H9 (cell line): ENCODE results near the gene SDHB. TPM values are rescaled to one million over a fixed set of nuclear protein-coding genes. Genes with fewer than 3 reads are reported as not detected.

ENCODE experiments used
- DNase-seq: peaks from one replicate; pipeline ENCODE4 v3.0.0-alpha.2; 2017
- H2AFZ ChIP-seq: one replicate; pipeline ENCODE4 v1.6.1; 2013; ENCODE audit warnings: mild to moderate bottlenecking, low read length, control low read depth, moderate library complexity
- H2AK5ac ChIP-seq: 2 replicates; pipeline ENCODE4 v1.6.1; 2013; ENCODE audit warnings: low read length, control low read depth, mixed read lengths; ENCODE audit not compliant: insufficient read length
- H2BK120ac ChIP-seq: one replicate; pipeline ENCODE4 v1.6.1; 2013; ENCODE audit warnings: low read depth, mild to moderate bottlenecking, low read length, control low read depth, inconsistent platforms; ENCODE audit not compliant: poor library complexity, severe bottlenecking
- H2BK12ac ChIP-seq: 2 replicates; pipeline ENCODE4 v1.6.1; 2013; ENCODE audit warnings: low read length, control low read depth, mixed read lengths, low read depth; ENCODE audit not compliant: insufficient read length
- H2BK15ac ChIP-seq: 2 replicates; pipeline ENCODE4 v1.6.1; 2013; ENCODE audit warnings: low read depth, low read length, control low read depth
- H2BK20ac ChIP-seq: one replicate; pipeline ENCODE4 v1.6.1; 2013; ENCODE audit warnings: low read depth, mild to moderate bottlenecking, low read length, control low read depth, inconsistent platforms; ENCODE audit not compliant: poor library complexity, severe bottlenecking
- H2BK5ac ChIP-seq: 2 replicates; pipeline ENCODE4 v1.6.1; 2013; ENCODE audit warnings: low read length, control low read depth, mixed read lengths; ENCODE audit not compliant: insufficient read length
- H3K14ac ChIP-seq: 2 replicates; pipeline ENCODE4 v1.6.1; 2013; ENCODE audit warnings: low read length, control low read depth; ENCODE audit not compliant: insufficient read depth
- H3K18ac ChIP-seq: 2 replicates; pipeline ENCODE4 v1.6.1; 2013; ENCODE audit warnings: low read depth, mild to moderate bottlenecking, mixed read lengths, low read length, control low read depth; ENCODE audit not compliant: insufficient read length
- H3K23ac ChIP-seq: 2 replicates; pipeline ENCODE4 v1.6.1; 2013; ENCODE audit warnings: low read length, control low read depth, mixed read lengths, low read depth; ENCODE audit not compliant: insufficient read length
- H3K23me2 ChIP-seq: 2 replicates; pipeline ENCODE4 v1.6.1; 2013; ENCODE audit warnings: low read depth, mild to moderate bottlenecking, mixed read lengths, low read length, control low read depth; ENCODE audit not compliant: insufficient read length, poor library complexity, severe bottlenecking
- H3K27ac ChIP-seq: 2 replicates; pipeline ENCODE4 v1.5.1; 2013; ENCODE audit warnings: low read length, control low read depth, mixed read lengths, low read depth; ENCODE audit not compliant: insufficient read length
- H3K27me3 ChIP-seq: 2 replicates; pipeline ENCODE4 v1.6.1; 2013; ENCODE audit warnings: low read length, control low read depth, inconsistent platforms; ENCODE audit not compliant: insufficient read depth
- H3K4ac ChIP-seq: 2 replicates; pipeline ENCODE4 v1.6.1; 2013; ENCODE audit warnings: low read depth, mild to moderate bottlenecking, control low read depth, inconsistent platforms, low read length, moderate library complexity
- H3K4me1 ChIP-seq: 2 replicates; pipeline ENCODE4 v1.6.1; 2013; ENCODE audit warnings: low read length, control low read depth, inconsistent platforms; ENCODE audit not compliant: insufficient read depth
- H3K4me2 ChIP-seq: 2 replicates; pipeline ENCODE4 v1.6.1; 2013; ENCODE audit warnings: low read length, control low read depth, mixed read lengths; ENCODE audit not compliant: insufficient read length, insufficient read depth
- H3K56ac ChIP-seq: 2 replicates; pipeline ENCODE4 v1.6.1; 2013; ENCODE audit warnings: low read depth, mild to moderate bottlenecking, mixed read lengths, low read length, control low read depth; ENCODE audit not compliant: insufficient read length
- H3K79me1 ChIP-seq: 2 replicates; pipeline ENCODE4 v1.6.1; 2013; ENCODE audit warnings: low read depth, mild to moderate bottlenecking, moderate library complexity, low read length, control low read depth, inconsistent platforms; ENCODE audit not compliant: insufficient read depth, poor library complexity, severe bottlenecking
- H3K79me2 ChIP-seq: 2 replicates; pipeline ENCODE4 v1.6.1; 2013; ENCODE audit warnings: low read length, control low read depth, inconsistent platforms; ENCODE audit not compliant: insufficient read depth
- H3K9ac ChIP-seq: 2 replicates; pipeline ENCODE4 v1.6.1; 2013; ENCODE audit warnings: low read length, control low read depth, mixed read lengths; ENCODE audit not compliant: insufficient read length; ENCODE audit errors: extremely low read depth
- H3K9me3 ChIP-seq: one replicate; pipeline ENCODE4 v1.6.1; 2013; ENCODE audit warnings: low read depth, low read length, inconsistent platforms; ENCODE audit not compliant: control insufficient read depth
- H3T11ph ChIP-seq: one replicate; pipeline ENCODE4 v1.6.1; 2013; ENCODE audit warnings: mild to moderate bottlenecking, low read length, control low read depth, inconsistent platforms
- H4K20me1 ChIP-seq: one replicate; pipeline ENCODE4 v1.6.1; 2013; ENCODE audit not compliant: control insufficient read depth, insufficient read length, insufficient read depth
- H4K5ac ChIP-seq: 2 replicates; pipeline ENCODE4 v1.6.1; 2013; ENCODE audit warnings: low read depth, mild to moderate bottlenecking, mixed read lengths, low read length, control low read depth; ENCODE audit not compliant: insufficient read length
- H4K8ac ChIP-seq: replicated peaks from 2 replicates; pipeline ENCODE4 v1.6.1; 2013; ENCODE audit warnings: low read length, control low read depth, mixed read lengths, low read depth; ENCODE audit not compliant: insufficient read length
- H4K91ac ChIP-seq: 2 replicates; pipeline ENCODE4 v1.6.1; 2013; ENCODE audit warnings: low read depth, mild to moderate bottlenecking, moderate library complexity, mixed read lengths, low read length, control low read depth; ENCODE audit not compliant: insufficient read length
- H3K27ac Mint-ChIP-seq, 3 experiments: 2 replicates in 2 of 3; 3 replicates in 1 of 3; pipeline ENCODE4 v1.8.0; 2020 to 2021; ENCODE audit warnings: mixed read lengths in 3 of 3, mild to moderate bottlenecking in 1 of 3, moderate library complexity in 1 of 3
- H3K27me3 Mint-ChIP-seq: 2 replicates; pipeline ENCODE4 v1.8.0; 2021; ENCODE audit warnings: low read depth, mild to moderate bottlenecking, moderate library complexity, mixed read lengths
- H3K36me3 Mint-ChIP-seq, 3 experiments: 2 replicates in 2 of 3; 3 replicates in 1 of 3; pipeline ENCODE4 v1.8.0; 2020 to 2021; ENCODE audit warnings: low read depth in 3 of 3, mixed read lengths in 3 of 3; ENCODE audit not compliant: insufficient read depth in 1 of 3
- H3K4me1 Mint-ChIP-seq, 2 experiments: 2 replicates each; pipeline ENCODE4 v1.8.0; 2020; ENCODE audit warnings: mixed read lengths in 2 of 2
- H3K4me3 Mint-ChIP-seq, 2 experiments: 2 replicates in 1 of 2; 3 replicates in 1 of 2; pipeline ENCODE4 v1.8.0; 2020 to 2021; ENCODE audit warnings: mild to moderate bottlenecking in 2 of 2, mixed read lengths in 2 of 2, moderate library complexity in 1 of 2
- H3K9me3 Mint-ChIP-seq, 2 experiments: 2 replicates in 1 of 2; 3 replicates in 1 of 2; pipeline ENCODE4 v1.8.0; 2020; ENCODE audit warnings: mild to moderate bottlenecking in 2 of 2, mixed read lengths in 2 of 2, moderate library complexity in 1 of 2
- WGBS: extraction: QIAGEN DNeasy Blood & Tissue Kit; methylation state at CpG from one replicate; pipeline ENCODE4 v1.1.7; 2013; ENCODE audit warnings: missing lambda C conversion rate, low lambda C conversion rate, mixed read lengths; ENCODE audit not compliant: insufficient read length; ENCODE audit errors: extremely low coverage; 5-methylcytosine and 5-hydroxymethylcytosine counted together
- total RNA-seq: library from RNA; stranded (reverse); gene quantifications from 2 replicates; pipeline ENCODE4 v1.2.1, GENCODE V29; 2021
- TF ChIP-seq, protein P1 (sequence below): fragments of 200-600 bp; sonication (generic); conservative IDR thresholded peaks from 3 replicates; pipeline ENCODE4 v1.8.0; 2021; ENCODE audit warnings: antibody characterized with exemption, mild to moderate bottlenecking

Gene SDHB
- total RNA-seq, 1 experiment from 2014 or later, result 77.5 TPM

GRCh38 chr1:17027900-17028299 is 25.9 kb downstream of the SDHB start:
- no CpG with 5 or more reads among the region's 2 CpGs for WGBS
- no peak overlapping the region for H3K4me3 Mint-ChIP-seq
- H3K9me3 Mint-ChIP-seq, result no peaks in the 10 kb centered on the region
- no peaks in the 10 kb centered on the region for H4K20me1 ChIP-seq
- H2BK15ac ChIP-seq, result no peak overlapping the region
- no peaks in the 10 kb centered on the region for H3K79me1 ChIP-seq
- H3K9me3 ChIP-seq, result no peaks in the 10 kb centered on the region
- H2BK12ac ChIP-seq, result no peak overlapping the region
- DNase-seq, result no peak
- no peak overlapping the region for H3K56ac ChIP-seq
- H2BK5ac ChIP-seq, result no peak overlapping the region
- 0 out of 7 replicates have a peak overlapping the region, but pooled peaks of 1 of the 3 experiments have one; percentile 3 for H3K27ac Mint-ChIP-seq
- no peaks in the 10 kb centered on the region for H3K4me1 ChIP-seq
- no peak overlapping the region for H3K23ac ChIP-seq
- no peaks in the 10 kb centered on the region for H3K79me2 ChIP-seq
- no peak overlapping the region for H4K5ac ChIP-seq
- no peaks in the 10 kb centered on the region for H3K27me3 ChIP-seq
- no peak overlapping the region for H2AFZ ChIP-seq
- H2BK20ac ChIP-seq, result no peak overlapping the region
- H3K23me2 ChIP-seq, result no peaks in the 10 kb centered on the region
- H3K4me1 Mint-ChIP-seq, result peaks cover 0 to 5% of the 10 kb centered on the region in 2 experiments; a peak in 1 of 4 replicates
- no peak overlapping the region for H3K4me2 ChIP-seq
- no peak overlapping the region for H3K18ac ChIP-seq
- H3T11ph ChIP-seq, result no peak overlapping the region
- no peak overlapping the region for H2AK5ac ChIP-seq
- H3K9ac ChIP-seq, result no peak overlapping the region
- no peak overlapping the region for H2BK120ac ChIP-seq
- no peak overlapping the region for H3K14ac ChIP-seq
- no peaks in the 10 kb centered on the region for H3K27me3 Mint-ChIP-seq
- H3K4ac ChIP-seq, result no peak overlapping the region
- TF ChIP-seq, protein P1, sequence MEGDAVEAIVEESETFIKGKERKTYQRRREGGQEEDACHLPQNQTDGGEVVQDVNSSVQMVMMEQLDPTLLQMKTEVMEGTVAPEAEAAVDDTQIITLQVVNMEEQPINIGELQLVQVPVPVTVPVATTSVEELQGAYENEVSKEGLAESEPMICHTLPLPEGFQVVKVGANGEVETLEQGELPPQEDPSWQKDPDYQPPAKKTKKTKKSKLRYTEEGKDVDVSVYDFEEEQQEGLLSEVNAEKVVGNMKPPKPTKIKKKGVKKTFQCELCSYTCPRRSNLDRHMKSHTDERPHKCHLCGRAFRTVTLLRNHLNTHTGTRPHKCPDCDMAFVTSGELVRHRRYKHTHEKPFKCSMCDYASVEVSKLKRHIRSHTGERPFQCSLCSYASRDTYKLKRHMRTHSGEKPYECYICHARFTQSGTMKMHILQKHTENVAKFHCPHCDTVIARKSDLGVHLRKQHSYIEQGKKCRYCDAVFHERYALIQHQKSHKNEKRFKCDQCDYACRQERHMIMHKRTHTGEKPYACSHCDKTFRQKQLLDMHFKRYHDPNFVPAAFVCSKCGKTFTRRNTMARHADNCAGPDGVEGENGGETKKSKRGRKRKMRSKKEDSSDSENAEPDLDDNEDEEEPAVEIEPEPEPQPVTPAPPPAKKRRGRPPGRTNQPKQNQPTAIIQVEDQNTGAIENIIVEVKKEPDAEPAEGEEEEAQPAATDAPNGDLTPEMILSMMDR, result no peak
- H3K36me3 Mint-ChIP-seq, result peaks cover 17 to 65% (median 51%) of the 10 kb centered on the region in 3 experiments; a peak in 6 of 7 replicates
- H4K91ac ChIP-seq, result no peak overlapping the region
- no peak overlapping the region for H3K27ac ChIP-seq
- no peak overlapping the region for H4K8ac ChIP-seq
